HL-60 (cell line): ENCODE measurements around the gene PSMB10.
"Not testable (repeated sequence)": the region's sequence is repeated elsewhere in the genome, so short reads cannot be mapped to it uniquely, and the experiment has no call there.

ENCODE experiments used
- DNase-seq, 2 experiments: peaks; one replicate each; pipeline ENCODE4 v3.0.0-alpha.2; 2010 to 2020; ENCODE audit warnings: low read depth in 1 of 2, low spot score in 1 of 2
- H3K27ac ChIP-seq: fragments of 250-450 bp; sonication (Bioruptor Pico); replicated peaks from 2 replicates; pipeline ENCODE4 v1.5.1; 2020; ENCODE audit warnings: mild to moderate bottlenecking, moderate library complexity
- H3K27me3 ChIP-seq: fragments of 250-450 bp; sonication (Bioruptor Pico); 2 replicates; pipeline ENCODE4 v1.5.1; 2021; ENCODE audit warnings: mild to moderate bottlenecking, moderate library complexity; ENCODE audit not compliant: insufficient read depth, poor library complexity, severe bottlenecking
- H3K4me3 ChIP-seq: replicated peaks from 2 replicates; pipeline ENCODE4 v1.5.1; 2011; ENCODE audit warnings: mild to moderate bottlenecking, control low read depth, low read length; ENCODE audit not compliant: insufficient read depth
- CTCF ChIP-seq: IDR thresholded peaks from one replicate; pipeline ENCODE4 v1.5.1; 2011; ENCODE audit warnings: low read length, control low read depth, inconsistent platforms; ENCODE audit not compliant: insufficient read depth
- GABPA ChIP-seq: IDR thresholded peaks from 2 replicates; pipeline ENCODE4 v1.6.1; 2012; ENCODE audit warnings: low read depth
- POLR2AphosphoS5 ChIP-seq: IDR thresholded peaks from 2 replicates; pipeline ENCODE4 v1.6.1; 2012; ENCODE audit warnings: low read depth
- REST ChIP-seq: IDR thresholded peaks from 2 replicates; pipeline ENCODE4 v1.6.1; 2012; ENCODE audit warnings: low read depth; ENCODE audit not compliant: insufficient replicate concordance
- SPI1 ChIP-seq: IDR thresholded peaks from 2 replicates; pipeline ENCODE4 v1.6.1; 2012; ENCODE audit warnings: low read depth, mild to moderate bottlenecking, borderline replicate concordance

The PSMB10 gene

GRCh38 chr16:67917140-67917851 lies 19.4 kb downstream of the PSMB10 start:
- Histone ChIP-seq H3K27me3 (no peaks in the 10 kb centered on the region), H3K27ac (no peak overlapping the region), H3K4me3 (no peak overlapping the region)
- no peak for DNase-seq
- TF ChIP-seq GABPA (no peak), POLR2AphosphoS5 (no peak), CTCF (no peak)

GRCh38 chr16:67915831-67916723 lies 20.6 kb downstream of the PSMB10 start:
- no peaks in the 10 kb centered on the region for H3K27me3 ChIP-seq
- no peak for DNase-seq
- TF ChIP-seq GABPA (no peak), POLR2AphosphoS5 (no peak), SPI1 (no peak), CTCF (no peak), REST (no peak)
- H3K4me3 ChIP-seq: no peak overlapping the region
- H3K27ac ChIP-seq: no peak overlapping the region

- not testable (repeated sequence) for H3K4me3 ChIP-seq, H3K27me3 ChIP-seq, DNase-seq, H3K27ac ChIP-seq
These were observed 21.2 kb downstream of the PSMB10 start for GRCh38 chr16:67915496-67915769.

- no peak overlapping the region for H3K4me3 ChIP-seq
- no peaks in the 10 kb centered on the region for H3K27me3 ChIP-seq
- no peak overlapping the region for H3K27ac ChIP-seq
- TF ChIP-seq SPI1 (no peak), GABPA (no peak), POLR2AphosphoS5 (no peak), REST (no peak)
- DNase-seq: no peak
These were observed 21.7 kb downstream of the PSMB10 start for GRCh38 chr16:67914758-67915495.
